H1 (cell line): ENCODE measurements around the gene KSR2. TPM values are rescaled to one million over a fixed set of nuclear protein-coding genes. Genes with fewer than 3 reads are reported as not detected.
A peak's percentile ranks its signal among the peaks of the same experiment; 100 is the strongest.

ENCODE experiments used
- CTCF ChIA-PET: fragments of 300-600 bp; sonication (Branson Sonifier 250); formaldehyde crosslinking; loops from one replicate; lab custom pipeline; 2021; ENCODE audit not compliant: partially characterized antibody; lab: Charles Lee
- POLR2A ChIA-PET: fragments of 300-600 bp; sonication (Branson Sonifier 250); formaldehyde crosslinking; loops from one replicate; lab custom pipeline; 2021; ENCODE audit warnings: inconsistent platforms; ENCODE audit not compliant: partially characterized antibody; lab: Charles Lee
- DNase-seq, 2 experiments: peaks; one replicate each; pipeline versions ENCODE4 v3.0.0 to v3.0.0-alpha.2; 2010 to 2022; ENCODE audit warnings: low spot score in 2 of 2, low read depth in 1 of 2, mixed read lengths in 1 of 2
- FAIRE-seq: peaks from 2 replicates; lab custom pipeline; 2011; peaks lifted over from hg19 to GRCh38; lab: Jason Lieb, UNC
- H2AFZ ChIP-seq: 2 replicates; pipeline ENCODE4 v1.8.1; 2012; ENCODE audit warnings: low read length, inconsistent platforms
- H2AK5ac ChIP-seq: 2 replicates; pipeline ENCODE4 v1.6.1; 2013; ENCODE audit warnings: low read depth, low read length
- H2BK120ac ChIP-seq: replicated peaks from 2 replicates; pipeline ENCODE3; 2013; ENCODE audit warnings: low read depth, low read length, inconsistent platforms
- H2BK12ac ChIP-seq: 2 replicates; pipeline ENCODE4 v1.6.1; 2013; ENCODE audit warnings: low read depth, low read length
- H2BK15ac ChIP-seq: 2 replicates; pipeline ENCODE4 v1.6.1; 2013; ENCODE audit warnings: low read length
- H2BK20ac ChIP-seq: 2 replicates; pipeline ENCODE4 v1.6.1; 2013; ENCODE audit warnings: low read length
- H2BK5ac ChIP-seq: 2 replicates; pipeline ENCODE4 v1.6.1; 2013; ENCODE audit warnings: low read depth, low read length
- H3K14ac ChIP-seq: 2 replicates; pipeline ENCODE4 v1.6.1; 2013; ENCODE audit warnings: inconsistent platforms; ENCODE audit not compliant: insufficient read length
- H3K18ac ChIP-seq: 2 replicates; pipeline ENCODE4 v1.6.1; 2013; ENCODE audit warnings: low read length; ENCODE audit errors: extremely low read depth
- H3K23ac ChIP-seq: 2 replicates; pipeline ENCODE4 v1.6.1; 2013; ENCODE audit warnings: inconsistent platforms; ENCODE audit not compliant: insufficient read length
- H3K23me2 ChIP-seq: 2 replicates; pipeline ENCODE4 v1.6.1; 2013; ENCODE audit warnings: low read depth, low read length
- H3K27ac ChIP-seq: 2 replicates; pipeline ENCODE4 v1.6.1; 2011; ENCODE audit warnings: low read depth, low read length, inconsistent platforms
- H3K27me3 ChIP-seq, 4 experiments: replicated peaks in 1 of 4; 1 replicate in 1 of 4; 2 replicates in 3 of 4; pipeline versions ENCODE4 v1.6.1 to v1.8.1; 2011 to 2013; ENCODE audit warnings: low read length in 3 of 4, mild to moderate bottlenecking in 3 of 4, inconsistent platforms in 2 of 4, mixed read lengths in 2 of 4, moderate library complexity in 1 of 4; ENCODE audit not compliant: control insufficient read depth in 3 of 4, insufficient read depth in 3 of 4; ENCODE audit errors: extremely low read depth in 1 of 4
- H3K36me3 ChIP-seq, 4 experiments: 2 replicates each; pipeline versions ENCODE4 v1.6.1 to v1.8.1; 2011 to 2013; ENCODE audit warnings: mild to moderate bottlenecking in 4 of 4, low read length in 3 of 4, moderate library complexity in 2 of 4, control low read depth in 1 of 4, inconsistent platforms in 1 of 4; ENCODE audit not compliant: insufficient read depth in 4 of 4, control insufficient read depth in 2 of 4
- H3K4ac ChIP-seq: replicated peaks from 2 replicates; pipeline ENCODE3; 2013; ENCODE audit warnings: low read length, low read depth, mixed read lengths, inconsistent platforms; ENCODE audit not compliant: insufficient read length
- H3K4me1 ChIP-seq, 4 experiments: replicated peaks in 1 of 4; 1 replicate in 1 of 4; 2 replicates in 3 of 4; pipeline versions ENCODE4 v1.6.1 to v1.8.1; 2011 to 2013; ENCODE audit warnings: low read length in 3 of 4, inconsistent platforms in 2 of 4, mixed read lengths in 1 of 4; ENCODE audit not compliant: insufficient read depth in 4 of 4, control insufficient read depth in 3 of 4
- H3K4me2 ChIP-seq, 2 experiments: 2 replicates each; pipeline versions ENCODE4 v1.6.1 to v1.8.1; 2011 to 2013; ENCODE audit warnings: low read depth in 2 of 2, low read length in 2 of 2, control low read depth in 1 of 2, inconsistent platforms in 1 of 2, mild to moderate bottlenecking in 1 of 2; ENCODE audit not compliant: insufficient read depth in 1 of 2
- H3K4me3 ChIP-seq, 4 experiments: fragments of 200-600, 300-600 bp in 1 of 4; sonication (generic), shearing (Covaris generic), sonication (Bioruptor Twin) in 1 of 4; 2 replicates each; pipeline versions ENCODE4 v1.5.1 to v1.8.1; 2011 to 2016; ENCODE audit warnings: low read length in 4 of 4, low read depth in 3 of 4, control low read depth in 2 of 4, inconsistent platforms in 2 of 4, mild to moderate bottlenecking in 2 of 4, mixed read lengths in 1 of 4, moderate library complexity in 1 of 4; ENCODE audit not compliant: insufficient read depth in 2 of 4; ENCODE audit errors: extremely low read depth in 1 of 4
- H3K56ac ChIP-seq: replicated peaks from 2 replicates; pipeline ENCODE3; 2013; ENCODE audit warnings: low read depth, mild to moderate bottlenecking, mixed read lengths, low read length, inconsistent platforms; ENCODE audit not compliant: insufficient read length
- H3K79me1 ChIP-seq: 2 replicates; pipeline ENCODE4 v1.6.1; 2013; ENCODE audit warnings: low read depth, low read length, control low read depth
- H3K79me2 ChIP-seq, 2 experiments: 2 replicates each; pipeline versions ENCODE4 v1.6.1 to v1.8.1; 2012 to 2013; ENCODE audit warnings: low read length in 2 of 2, mild to moderate bottlenecking in 2 of 2, inconsistent platforms in 1 of 2; ENCODE audit not compliant: insufficient read depth in 2 of 2, control insufficient read depth in 1 of 2
- H3K9ac ChIP-seq, 4 experiments: replicated peaks in 1 of 4; 1 replicate in 1 of 4; 2 replicates in 3 of 4; pipeline versions ENCODE4 v1.6.1 to v1.8.1; 2011 to 2013; ENCODE audit warnings: low read depth in 3 of 4, low read length in 3 of 4, control low read depth in 2 of 4, mild to moderate bottlenecking in 2 of 4, moderate library complexity in 2 of 4, inconsistent platforms in 1 of 4; ENCODE audit errors: extremely low read depth in 1 of 4
- H3K9me3 ChIP-seq, 2 experiments: 2 replicates each; pipeline versions ENCODE4 v1.6.1 to v1.8.1; 2012 to 2013; ENCODE audit warnings: mild to moderate bottlenecking in 2 of 2, moderate library complexity in 2 of 2, control low read depth in 1 of 2, inconsistent platforms in 1 of 2, low read depth in 1 of 2, low read length in 1 of 2, mixed read lengths in 1 of 2; ENCODE audit not compliant: insufficient read depth in 2 of 2
- H4K20me1 ChIP-seq, 2 experiments: replicated peaks in 1 of 2; 2 replicates each; pipeline versions ENCODE3 to v1.8.1; 2011 to 2013; ENCODE audit warnings: inconsistent platforms in 2 of 2, low read length in 2 of 2, mild to moderate bottlenecking in 1 of 2; ENCODE audit not compliant: insufficient read depth in 2 of 2, control insufficient read depth in 1 of 2
- H4K5ac ChIP-seq: 2 replicates; pipeline ENCODE4 v1.6.1; 2013; ENCODE audit warnings: low read length, low read depth, mixed read lengths, inconsistent platforms; ENCODE audit not compliant: insufficient read length
- H4K8ac ChIP-seq: 2 replicates; pipeline ENCODE4 v1.8.0; 2013; ENCODE audit warnings: mild to moderate bottlenecking, moderate library complexity, low read length, inconsistent platforms; ENCODE audit not compliant: insufficient read depth; ENCODE audit errors: extremely low read depth
- H4K91ac ChIP-seq: replicated peaks from 2 replicates; pipeline ENCODE3; 2013; ENCODE audit warnings: low read length, mixed read lengths, inconsistent platforms; ENCODE audit not compliant: insufficient read length
- GTF2F1 ChIP-seq: IDR thresholded peaks from 2 replicates; pipeline ENCODE4 v1.6.1; 2012; ENCODE audit warnings: low read depth, low read length, improper control_type of control experiment, borderline replicate concordance
- RBBP5 ChIP-seq: IDR thresholded peaks from 2 replicates; pipeline ENCODE4 v1.7.1; 2012; ENCODE audit warnings: low read depth, mild to moderate bottlenecking, inconsistent platforms, low read length, moderate library complexity, borderline replicate concordance
- WGBS, 2 experiments: shearing (Covaris generic) in 1 of 2; methylation state at CpG; one replicate each; pipeline versions ENCODE4 v1.1.6 to v1.1.7; 2013 to 2015; ENCODE audit warnings: low lambda C conversion rate in 2 of 2, mixed read lengths in 2 of 2, inconsistent platforms in 1 of 2, low coverage in 1 of 2, missing lambda C conversion rate in 1 of 2; ENCODE audit not compliant: insufficient replicate concordance in 2 of 2, insufficient coverage in 1 of 2, insufficient read length in 1 of 2; ENCODE audit errors: extremely low coverage in 1 of 2, missing lambda C conversion rate in 1 of 2; 5-methylcytosine and 5-hydroxymethylcytosine counted together
- polyA plus RNA-seq, 7 experiments: library from polyadenylated mRNA; depleted of rRNA in 3 of 7; stranded (reverse) in 5 of 7; unstranded in 2 of 7; fragments of >200 nt in 5 of 7; fragments of 200-250 nt in 2 of 7; gene quantifications; 1 replicate in 5 of 7; 2 replicates in 1 of 7; 4 replicates in 1 of 7; pipeline versions ENCODE4 v1.2.1 to v1.2.3, GENCODE V29; 2011 to 2013; ENCODE audit warnings: missing spikeins in 2 of 7, mixed read lengths in 2 of 7
- total RNA-seq: library from RNA; stranded (reverse); fragmentation: NEBNext Ultra II Directional; extraction: Animal tissue kit (Norgen Biotek cat#: 25700); gene quantifications from 2 replicates; pipeline ENCODE4 v1.2.1, GENCODE V29; 2021
- TF ChIP-seq, protein P1 (sequence below): IDR thresholded peaks from 2 replicates; pipeline ENCODE4 v1.6.1; 2012; ENCODE audit warnings: low read length, inconsistent platforms
- TF ChIP-seq, protein P2 (sequence below), 3 experiments: IDR thresholded peaks; 1 replicate in 2 of 3; 2 replicates in 1 of 3; pipeline versions ENCODE4 v1.5.1 to v1.6.1; 2011; ENCODE audit warnings: low read length in 3 of 3, mild to moderate bottlenecking in 3 of 3, inconsistent platforms in 2 of 3, low read depth in 1 of 3, moderate library complexity in 1 of 3; ENCODE audit not compliant: insufficient read depth in 1 of 3; ENCODE audit errors: control extremely low read depth in 1 of 3

KSR2 gene
- total and polyA plus RNA-seq, 2 of the 8 experiments (the other 6 are each of a cell fraction or from before 2014, with no cell fraction given), result 0.74 to 2.2 TPM

DNA sequence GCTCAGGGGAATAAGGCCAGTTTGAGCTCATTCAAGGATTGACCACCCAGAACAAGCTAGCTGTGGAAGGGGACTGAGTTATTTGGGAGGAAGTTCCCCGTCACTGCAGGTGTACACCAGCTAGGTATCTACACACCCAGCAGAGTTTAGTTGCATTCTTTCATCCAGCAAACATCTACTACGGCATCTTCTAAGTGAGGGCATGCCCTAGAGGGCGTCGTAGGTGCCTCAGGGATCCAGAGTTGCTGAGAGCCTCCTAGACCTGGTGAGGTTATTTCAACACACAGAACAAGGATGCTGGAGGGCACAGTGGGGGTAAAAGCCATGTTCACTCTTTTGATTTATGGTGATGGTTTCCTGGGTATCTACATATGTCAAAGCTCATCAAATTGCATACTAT lies 149.6 kb downstream of the KSR2 start:
- Histone ChIP-seq H3K27ac (no peak overlapping the region), H2AK5ac (no peak overlapping the region), H4K8ac (no peak overlapping the region)
- no peak for TF ChIP-seq RBBP5
- TF ChIP-seq, protein P1, sequence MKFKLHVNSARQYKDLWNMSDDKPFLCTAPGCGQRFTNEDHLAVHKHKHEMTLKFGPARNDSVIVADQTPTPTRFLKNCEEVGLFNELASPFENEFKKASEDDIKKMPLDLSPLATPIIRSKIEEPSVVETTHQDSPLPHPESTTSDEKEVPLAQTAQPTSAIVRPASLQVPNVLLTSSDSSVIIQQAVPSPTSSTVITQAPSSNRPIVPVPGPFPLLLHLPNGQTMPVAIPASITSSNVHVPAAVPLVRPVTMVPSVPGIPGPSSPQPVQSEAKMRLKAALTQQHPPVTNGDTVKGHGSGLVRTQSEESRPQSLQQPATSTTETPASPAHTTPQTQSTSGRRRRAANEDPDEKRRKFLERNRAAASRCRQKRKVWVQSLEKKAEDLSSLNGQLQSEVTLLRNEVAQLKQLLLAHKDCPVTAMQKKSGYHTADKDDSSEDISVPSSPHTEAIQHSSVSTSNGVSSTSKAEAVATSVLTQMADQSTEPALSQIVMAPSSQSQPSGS, result no peak
- TF ChIP-seq, protein P2, sequence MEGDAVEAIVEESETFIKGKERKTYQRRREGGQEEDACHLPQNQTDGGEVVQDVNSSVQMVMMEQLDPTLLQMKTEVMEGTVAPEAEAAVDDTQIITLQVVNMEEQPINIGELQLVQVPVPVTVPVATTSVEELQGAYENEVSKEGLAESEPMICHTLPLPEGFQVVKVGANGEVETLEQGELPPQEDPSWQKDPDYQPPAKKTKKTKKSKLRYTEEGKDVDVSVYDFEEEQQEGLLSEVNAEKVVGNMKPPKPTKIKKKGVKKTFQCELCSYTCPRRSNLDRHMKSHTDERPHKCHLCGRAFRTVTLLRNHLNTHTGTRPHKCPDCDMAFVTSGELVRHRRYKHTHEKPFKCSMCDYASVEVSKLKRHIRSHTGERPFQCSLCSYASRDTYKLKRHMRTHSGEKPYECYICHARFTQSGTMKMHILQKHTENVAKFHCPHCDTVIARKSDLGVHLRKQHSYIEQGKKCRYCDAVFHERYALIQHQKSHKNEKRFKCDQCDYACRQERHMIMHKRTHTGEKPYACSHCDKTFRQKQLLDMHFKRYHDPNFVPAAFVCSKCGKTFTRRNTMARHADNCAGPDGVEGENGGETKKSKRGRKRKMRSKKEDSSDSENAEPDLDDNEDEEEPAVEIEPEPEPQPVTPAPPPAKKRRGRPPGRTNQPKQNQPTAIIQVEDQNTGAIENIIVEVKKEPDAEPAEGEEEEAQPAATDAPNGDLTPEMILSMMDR (IDR thresholded peaks at IDR 0.05; ENCODE audit: control extremely low read depth in 1 of 3, insufficient read depth in 1 of 3, low read depth in 1 of 3, low read length in 3 of 3), result peak in 2 of 3 experiments; percentile 5 to 17; a peak in 2 of 4 replicates
- no peak for TF ChIP-seq GTF2F1
- TF ChIP-seq, all 59 proteins: peak for 1
- no peak overlapping the region for H2AFZ ChIP-seq
- H3K14ac ChIP-seq, result no peak overlapping the region
- H3K23me2 ChIP-seq, result no peaks in the 10 kb centered on the region
- H2BK5ac ChIP-seq, result no peak overlapping the region
- DNase-seq (no peak), FAIRE-seq (no peak)
- H2BK15ac ChIP-seq, result no peak overlapping the region
- 82% methylated on average over 4 of the region's 4 CpGs; no CpG with 5 or more reads in 1 of the 2 experiments for WGBS, 2 experiments
- H3K4me3 ChIP-seq, result no peak overlapping the region
- H3K4ac ChIP-seq, result no peak overlapping the region
- POLR2A ChIA-PET, result interaction anchor here (0.6 to 0.7 kb wide), 2 partner anchors 34 to 301 kb away, joined by 3 read pairs; no protein-coding TSS in a partner anchor
- H3K27me3 ChIP-seq, result no peaks in the 10 kb centered on the region
- H3K9me3 ChIP-seq, result no peaks in the 10 kb centered on the region
- no peak overlapping the region for H3K4me2 ChIP-seq
- H4K5ac ChIP-seq, result no peak overlapping the region
- CTCF ChIA-PET, result interaction anchor here (0.5 to 2.6 kb wide), 14 partner anchors 8 to 669 kb away, joined by 3 to 24 read pairs (median 4); no protein-coding TSS in a partner anchor
- H3K36me3 ChIP-seq, result no peaks in the 10 kb centered on the region
- no peak overlapping the region for H3K23ac ChIP-seq
- no peaks in the 10 kb centered on the region for H3K79me2 ChIP-seq
- no peak overlapping the region for H2BK20ac ChIP-seq
- H4K20me1 ChIP-seq, result no peaks in the 10 kb centered on the region
- no peak overlapping the region for H4K91ac ChIP-seq
- peaks cover 0 to 4% (median 1%) of the 10 kb centered on the region in 4 experiments; a peak in 1 of 7 replicates for H3K4me1 ChIP-seq
- H3K9ac ChIP-seq, result no peak overlapping the region
- no peak overlapping the region for H2BK120ac ChIP-seq
- no peak overlapping the region for H3K56ac ChIP-seq
- no peak overlapping the region for H2BK12ac ChIP-seq
- H3K18ac ChIP-seq, result no peak overlapping the region
- no peaks in the 10 kb centered on the region for H3K79me1 ChIP-seq
